TTC549 (cell line): ENCODE results near the gene SORCS3.

ENCODE experiments used
- FAIRE-seq: peaks from 2 replicates; lab custom pipeline; 2012; peaks lifted over from hg19 to GRCh38; lab: Jason Lieb, UNC

Gene SORCS3

GRCh38 chr10:105268961-105269360, 627.9 kb downstream of the SORCS3 start:
- FAIRE-seq: no peak

- no peak for FAIRE-seq
Measured at GRCh38 chr10:105269689-105270088, 628.6 kb downstream of the SORCS3 start.

- FAIRE-seq: no peak
Measured at GRCh38 chr10:105274556-105275070, 633.5 kb downstream of the SORCS3 start.

- no peak for FAIRE-seq
Measured at GRCh38 chr10:105278439-105278838, 637.3 kb downstream of the SORCS3 start.

GRCh38 chr10:105279101-105279500, 638.0 kb downstream of the SORCS3 start:
- FAIRE-seq: no peak

- FAIRE-seq: no peak
Measured at GRCh38 chr10:105280895-105281294, 639.8 kb downstream of the SORCS3 start.

GRCh38 chr10:105284476-105285215, 643.6 kb downstream of the SORCS3 start:
- FAIRE-seq: no peak

GRCh38 chr10:105288026-105288425, 646.9 kb downstream of the SORCS3 start:
- no peak for FAIRE-seq

- FAIRE-seq: no peak
Measured at GRCh38 chr10:105288613-105289012, 647.5 kb downstream of the SORCS3 start.

GRCh38 chr10:105291571-105291970, 650.5 kb downstream of the SORCS3 start:
- FAIRE-seq: no peak

GRCh38 chr10:105292236-105292635, 651.1 kb downstream of the SORCS3 start:
- FAIRE-seq: no peak
